Activated T-helper 1 cell treated with anti-CD3 and anti-CD28 coated beads, Interleukin-2, amount 50 U/mL, for 16 hours (primary cell): ENCODE data around the gene ELANE.
"Not testable (repeated sequence)": the region's sequence is repeated elsewhere in the genome, so short reads cannot be mapped to it uniquely, and the experiment has no call there.

ENCODE experiments used
- DNase-seq, 2 donors: peaks; one replicate each; pipeline ENCODE4 v3.0.0-alpha.2; 2020; ENCODE audit warnings: low read depth in 1 of 2, low spot score in 1 of 2

Gene ELANE

GRCh38 chr19:842802-843179 is 9.3 kb upstream of the ELANE start:
- DNase-seq: not testable (repeated sequence)

- no peak for DNase-seq
Observed at GRCh38 chr19:843180-843835, 8.8 kb upstream of the ELANE start.

GRCh38 chr19:843836-844545 is 8.1 kb upstream of the ELANE start:
- DNase-seq: no peak

- DNase-seq: no peak
Observed at GRCh38 chr19:844546-844971, 7.5 kb upstream of the ELANE start.

GRCh38 chr19:845707-846521 is 6.2 kb upstream of the ELANE start:
- no peak for DNase-seq

- no peak for DNase-seq
Observed at GRCh38 chr19:848386-848921, 3.6 kb upstream of the ELANE start.

- DNase-seq: not testable (repeated sequence)
Observed at GRCh38 chr19:849195-849594, 2.9 kb upstream of the ELANE start.

GRCh38 chr19:850221-850978 is 1.7 kb upstream of the ELANE start:
- no peak for DNase-seq

- DNase-seq: no peak
Observed at GRCh38 chr19:850979-851335, 1.1 kb upstream of the ELANE start.

- DNase-seq: no peak
Observed at GRCh38 chr19:853014-853585, 997 bp downstream of the ELANE start.

GRCh38 chr19:853614-854220 is 1.6 kb downstream of the ELANE start:
- DNase-seq: not testable (repeated sequence)

- DNase-seq: no peak
Observed at GRCh38 chr19:854549-854948, 2.4 kb downstream of the ELANE start.

- no peak for DNase-seq
Observed at GRCh38 chr19:855142-855541, 3.0 kb downstream of the ELANE start.

GRCh38 chr19:855566-856120 is 3.5 kb downstream of the ELANE start:
- DNase-seq: no peak

- DNase-seq: no peak
Observed at GRCh38 chr19:858284-858683, 6.2 kb downstream of the ELANE start.

- no peak for DNase-seq
Observed at GRCh38 chr19:858868-859843, 7.1 kb downstream of the ELANE start, which contains the start of gene CFD. TSS of gene CFD (plus strand) at chr19:859664. CDS start at chr19:859690, 26 bp downstream.

- DNase-seq: no peak
Observed at GRCh38 chr19:861141-861755, 9.1 kb downstream of the ELANE start.
